ENCODE data around the gene RAP1GAP2.

The RAP1GAP2 gene

DNA sequence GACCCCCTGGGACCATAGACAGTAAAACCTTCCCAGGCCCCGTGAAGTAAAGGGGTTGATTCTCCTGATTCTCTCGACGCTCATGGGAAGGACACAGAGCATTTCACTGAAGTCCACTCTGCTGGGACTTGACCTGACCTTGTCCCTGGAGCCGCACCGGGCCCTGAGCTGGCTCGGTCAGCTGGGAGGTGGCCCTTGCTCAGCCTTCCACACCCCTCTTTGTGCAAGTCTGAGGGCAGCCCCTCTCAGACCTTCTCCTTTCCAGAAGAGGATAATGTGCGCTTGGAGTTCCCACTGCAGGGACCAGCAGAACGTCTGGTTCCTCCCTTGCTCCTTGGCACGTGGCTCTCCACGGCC, 115.5 kb downstream of the RAP1GAP2 start:
- DNase-seq (ENCODE audit: low spot score): no peak

DNA sequence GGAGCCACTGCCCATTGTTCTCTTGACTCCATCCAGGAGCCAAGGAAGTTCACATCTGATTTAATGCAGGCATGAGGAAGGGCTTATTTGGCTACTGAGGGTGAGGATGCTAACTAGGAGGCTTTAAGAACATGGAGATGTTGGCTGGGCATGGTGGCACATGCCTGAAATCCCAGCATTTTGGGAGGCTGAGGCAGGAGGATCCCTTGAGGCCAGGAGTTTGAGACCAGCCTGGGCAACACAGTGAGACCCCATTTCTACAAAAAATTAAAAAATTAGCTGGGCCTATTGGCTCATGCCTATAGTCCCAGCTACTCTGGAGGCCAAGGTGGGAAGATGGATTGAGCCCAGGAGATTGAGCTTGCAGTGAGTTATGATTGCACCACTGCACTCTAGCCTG, 116.5 kb downstream of the RAP1GAP2 start:
- DNase-seq (ENCODE audit: low spot score): no peak

DNA sequence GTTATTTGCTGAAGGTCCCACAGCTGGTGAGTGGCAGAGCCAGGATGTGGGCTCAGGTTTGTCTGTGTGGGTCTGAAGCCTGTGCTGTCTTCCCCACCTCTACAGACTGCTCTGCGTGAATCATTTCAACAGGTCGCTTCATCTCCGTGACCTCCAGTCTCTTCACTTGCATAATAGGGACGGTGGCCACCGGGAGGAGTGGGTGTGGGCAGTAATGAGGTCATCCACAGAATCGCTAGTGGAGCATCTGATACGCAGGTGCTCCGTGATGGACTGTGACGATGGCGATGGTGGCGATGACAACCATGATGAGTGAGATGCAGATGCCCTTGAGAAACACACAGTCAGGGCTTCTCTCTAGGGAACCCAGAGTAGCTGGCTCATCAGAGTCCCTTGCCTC, 120.2 kb downstream of the RAP1GAP2 start:
- no peak for DNase-seq (ENCODE audit: low spot score)

DNA sequence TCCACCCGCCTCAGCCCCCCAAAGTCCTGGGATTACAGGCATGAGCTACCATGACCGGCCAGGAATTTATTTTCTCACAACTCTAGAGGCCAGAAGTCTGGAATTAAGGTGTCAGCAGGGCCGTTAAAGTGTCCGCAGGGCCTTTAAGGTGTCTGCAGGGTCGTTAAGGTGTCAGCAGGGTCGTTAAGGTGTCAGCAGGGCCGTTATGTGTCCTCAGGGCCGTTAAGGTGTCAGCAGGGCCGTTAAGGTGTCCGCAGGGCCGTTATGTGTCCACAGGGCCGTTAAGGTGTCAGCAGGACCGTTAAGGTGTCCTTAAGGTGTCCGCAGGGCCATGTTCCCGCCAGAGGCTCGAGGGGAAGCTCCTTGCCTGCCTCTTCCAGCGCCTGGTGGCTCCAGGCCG, 125.2 kb downstream of the RAP1GAP2 start:
- DNase-seq (ENCODE audit: low spot score): no peak

DNA sequence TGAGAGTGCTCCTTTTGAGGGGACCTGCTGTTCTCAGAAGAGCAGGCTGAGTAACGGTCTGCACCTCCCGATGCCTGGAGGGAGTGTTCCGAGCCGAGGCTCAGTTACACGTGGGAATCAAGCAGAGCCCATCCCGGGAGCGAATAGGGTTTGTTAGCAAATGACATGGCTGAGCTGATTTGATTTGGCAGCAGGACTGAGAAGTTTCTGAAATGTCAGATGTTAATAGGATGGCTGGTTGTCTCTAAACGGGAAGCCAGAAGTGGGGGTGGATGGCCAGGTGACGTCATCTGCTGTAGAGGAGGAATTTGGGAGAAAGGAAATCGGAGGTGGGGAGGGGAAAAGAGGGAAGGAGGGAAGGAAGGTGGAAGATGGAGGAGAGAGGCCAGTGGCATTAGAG, 128.0 kb downstream of the RAP1GAP2 start:
- DNase-seq (ENCODE audit: low spot score): no peak

DNA sequence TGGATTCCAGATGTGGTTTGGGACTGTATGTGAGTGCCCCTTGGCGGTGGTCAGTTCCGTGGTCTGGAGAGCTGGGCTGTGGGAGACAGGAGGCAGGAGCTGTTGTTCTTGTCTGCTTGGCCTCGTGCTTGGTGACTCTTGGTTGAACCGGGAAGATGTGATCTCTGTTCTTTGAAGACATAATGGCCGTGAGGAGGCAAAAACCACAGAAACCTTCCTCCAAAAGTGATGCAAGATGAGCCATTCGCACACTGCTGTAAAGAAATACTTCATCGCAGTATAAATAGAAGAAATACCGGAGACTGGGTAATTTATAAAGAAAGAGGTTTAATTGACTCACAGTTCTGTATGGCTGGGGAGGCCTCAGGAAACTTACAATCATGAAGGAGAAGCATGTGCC, 128.8 kb downstream of the RAP1GAP2 start:
- DNase-seq (ENCODE audit: low spot score): no peak

DNA sequence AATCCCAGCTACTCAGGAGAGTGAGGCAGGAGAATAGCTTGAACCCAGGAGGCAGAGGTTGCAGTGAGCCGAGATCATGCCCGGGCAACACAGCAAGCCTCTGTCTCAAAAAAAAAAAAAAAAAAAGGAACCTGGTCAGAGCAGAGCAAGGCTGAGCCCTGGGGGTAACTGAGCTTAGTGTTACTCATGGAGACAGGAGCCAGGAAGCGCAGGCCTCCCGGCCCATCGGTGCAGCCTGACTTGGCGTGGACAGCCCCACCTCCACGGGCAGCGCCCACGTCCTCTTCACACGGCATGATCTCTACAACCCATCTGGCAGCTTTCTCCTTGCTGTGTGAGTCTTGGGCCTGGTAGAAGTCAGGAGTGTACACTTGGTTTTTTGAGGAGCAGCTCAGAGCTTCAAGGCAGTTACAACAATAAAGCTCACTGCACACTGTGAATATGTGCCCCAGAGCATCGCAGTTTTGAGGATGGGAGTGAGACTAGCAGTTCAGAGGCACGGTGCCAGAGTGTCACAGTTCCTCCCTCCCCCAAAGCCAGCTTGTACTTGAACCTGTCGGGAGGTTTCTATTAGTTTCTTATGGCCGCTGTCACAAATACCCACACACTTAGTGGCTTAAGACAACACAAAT, 129.9 kb downstream of the RAP1GAP2 start:
- DNase-seq (ENCODE audit: low spot score): no peak

DNA sequence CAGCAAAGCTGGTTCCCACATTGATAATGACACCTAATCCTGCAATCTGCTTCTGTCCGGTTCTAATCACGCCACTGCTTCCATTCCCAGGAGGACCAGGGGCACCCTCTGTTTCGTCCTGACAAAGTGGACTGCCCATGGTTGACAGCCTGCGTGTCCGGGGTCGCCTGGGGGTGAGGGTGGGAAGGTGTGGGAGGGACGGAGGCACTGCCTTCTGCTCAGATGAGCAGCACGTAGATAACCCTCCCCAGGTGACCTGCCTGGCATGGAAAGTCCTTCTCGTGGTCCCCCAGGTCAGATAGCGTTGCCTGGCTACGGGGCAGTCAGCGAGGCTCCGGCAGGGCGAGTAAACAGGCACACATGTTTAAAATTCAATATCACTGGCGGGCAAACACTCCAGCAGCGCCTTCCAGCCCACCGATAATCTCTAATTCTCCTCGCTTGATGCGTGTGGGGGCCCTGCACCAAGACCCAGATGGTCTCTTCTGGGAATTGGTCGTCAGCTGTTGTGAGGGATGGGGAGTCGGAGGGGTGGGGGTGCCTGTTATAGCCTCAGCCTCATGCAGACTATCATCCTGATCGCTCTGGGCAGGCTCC, 132.2 kb downstream of the RAP1GAP2 start:
- DNase-seq (ENCODE audit: low spot score): no peak

DNA sequence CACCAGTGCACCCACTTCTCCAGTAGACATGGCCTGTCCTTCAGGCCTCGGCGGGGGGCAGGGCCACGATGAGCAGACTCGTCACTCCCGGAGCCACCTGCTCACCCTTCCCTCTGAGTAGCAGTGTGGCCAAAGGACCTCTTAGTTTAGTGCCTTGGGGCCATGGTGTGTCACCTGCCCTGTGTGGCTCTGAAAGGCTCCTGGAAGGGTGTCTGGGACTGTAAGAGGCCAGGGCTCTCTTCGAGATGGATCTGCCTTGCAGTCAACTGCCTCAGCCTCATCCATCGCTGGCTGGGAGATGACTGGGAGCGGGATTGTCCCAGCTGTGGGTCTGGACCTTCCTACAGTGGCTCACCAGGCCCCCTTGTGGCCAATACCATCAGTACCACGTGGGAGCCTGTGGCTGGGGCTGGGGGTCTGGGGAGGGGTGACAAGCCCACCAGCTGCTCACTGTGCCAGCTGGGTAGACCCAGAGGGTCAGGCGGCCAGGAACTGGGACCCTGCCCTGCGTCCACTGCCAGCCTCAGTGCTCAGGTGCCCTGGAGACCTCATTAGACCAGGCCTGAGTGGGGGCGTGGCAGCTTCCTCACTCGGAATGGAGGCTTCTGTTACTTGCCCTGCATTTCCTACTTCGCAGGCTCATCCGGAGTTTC, 133.8 kb downstream of the RAP1GAP2 start:
- peak; percentile 35 for DNase-seq (ENCODE audit: low spot score)

DNA sequence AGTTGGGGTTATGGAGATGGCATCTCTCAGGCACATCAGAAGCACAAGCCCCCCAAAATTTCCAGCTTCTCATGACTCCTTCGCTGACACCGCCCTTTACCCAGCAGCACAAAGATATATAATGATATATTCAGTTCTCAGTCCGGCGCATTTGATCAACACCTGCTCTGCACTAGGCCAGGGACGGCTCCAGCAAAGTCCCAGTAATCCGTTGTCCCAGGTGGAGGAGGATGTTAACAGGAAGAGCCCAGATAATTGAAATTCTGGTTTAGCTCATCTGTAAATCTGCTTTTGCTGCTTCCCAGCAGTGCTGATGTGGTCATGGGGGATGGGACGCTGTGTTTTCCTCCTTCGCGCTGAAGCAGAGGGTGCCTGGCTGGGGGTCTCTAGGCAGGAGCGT, 135.6 kb downstream of the RAP1GAP2 start:
- no peak for DNase-seq (ENCODE audit: low spot score)

DNA sequence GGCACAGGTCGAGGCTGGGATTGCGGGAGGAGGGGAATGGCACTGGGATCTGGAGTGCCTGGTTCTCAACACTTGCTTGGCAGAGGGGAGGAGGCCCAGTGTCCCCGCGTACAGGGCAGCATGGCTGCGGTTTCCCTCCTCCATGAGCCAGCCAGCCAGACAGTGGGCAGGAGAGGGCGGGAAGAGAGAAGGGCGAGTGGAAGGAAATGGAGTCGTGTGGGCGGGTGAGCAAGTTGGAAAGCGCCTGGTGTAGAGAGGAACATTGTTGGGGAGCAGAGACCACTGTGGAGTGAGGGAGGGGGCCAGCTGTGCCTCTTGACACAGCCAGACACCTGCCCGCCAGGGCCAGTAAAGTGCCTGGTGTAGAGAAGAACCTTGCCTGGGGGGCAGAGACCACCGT, 136.7 kb downstream of the RAP1GAP2 start:
- DNase-seq (ENCODE audit: low spot score): no peak

DNA sequence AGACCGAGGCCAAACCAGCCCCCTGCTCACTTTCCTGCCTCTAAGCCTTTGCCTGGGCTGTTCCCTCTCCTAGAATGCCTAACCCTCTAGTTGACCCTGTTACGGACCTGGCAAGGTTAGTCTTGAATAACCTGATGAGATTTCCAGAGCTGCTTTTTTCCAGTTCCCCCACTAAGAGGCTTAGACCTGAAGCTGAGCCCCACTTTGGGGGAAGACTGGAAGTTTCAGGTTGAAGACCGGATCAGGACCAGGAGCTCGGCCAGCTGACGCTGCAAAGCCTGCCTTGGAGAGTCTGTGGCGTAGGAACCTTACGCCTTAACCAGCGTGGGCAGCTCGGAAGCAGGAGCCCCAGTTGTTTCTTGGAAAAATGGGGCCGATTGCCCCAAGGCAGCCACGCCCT, 137.4 kb downstream of the RAP1GAP2 start:
- no peak for DNase-seq (ENCODE audit: low spot score)

DNA sequence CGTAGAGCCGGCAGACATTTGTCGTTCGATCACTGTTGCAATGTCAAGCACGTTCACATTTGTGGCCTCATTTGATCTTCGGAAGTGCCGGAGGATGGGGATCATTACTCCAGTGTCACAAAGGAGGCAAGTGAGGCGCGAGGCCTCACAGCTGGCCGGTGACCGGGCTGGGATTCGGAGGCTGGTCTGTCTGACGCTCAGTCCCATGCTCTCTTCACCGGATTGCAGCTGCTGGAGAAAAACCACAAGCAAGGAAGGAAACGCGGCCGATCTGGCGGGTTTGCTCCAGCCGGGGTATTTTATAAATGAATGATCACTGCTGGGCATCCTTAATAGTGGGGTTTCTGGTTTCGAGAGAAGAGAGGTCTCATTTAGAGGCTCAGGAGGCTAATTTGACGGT, 139.4 kb downstream of the RAP1GAP2 start:
- DNase-seq (ENCODE audit: low spot score): no peak

DNA sequence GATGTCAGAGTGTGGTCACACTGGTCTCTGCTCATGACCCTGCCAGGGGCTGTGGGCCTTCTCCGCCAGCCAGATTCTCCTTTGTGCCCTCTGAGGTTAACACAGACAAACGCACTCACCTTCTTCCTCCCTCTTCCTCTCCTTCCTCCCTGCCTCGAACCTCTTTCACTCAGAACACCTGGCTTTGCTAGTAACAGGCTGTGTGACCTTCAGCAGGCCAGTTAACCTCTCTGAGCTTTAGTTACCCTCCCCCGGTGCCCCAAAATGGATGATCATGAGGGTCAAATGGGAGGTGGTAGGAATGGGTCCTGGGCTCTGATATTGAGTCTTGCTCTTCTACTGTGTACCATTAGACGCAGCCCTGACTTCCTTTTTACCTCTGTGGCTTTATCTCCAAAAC, 140.1 kb downstream of the RAP1GAP2 start:
- DNase-seq (ENCODE audit: low spot score): no peak

DNA sequence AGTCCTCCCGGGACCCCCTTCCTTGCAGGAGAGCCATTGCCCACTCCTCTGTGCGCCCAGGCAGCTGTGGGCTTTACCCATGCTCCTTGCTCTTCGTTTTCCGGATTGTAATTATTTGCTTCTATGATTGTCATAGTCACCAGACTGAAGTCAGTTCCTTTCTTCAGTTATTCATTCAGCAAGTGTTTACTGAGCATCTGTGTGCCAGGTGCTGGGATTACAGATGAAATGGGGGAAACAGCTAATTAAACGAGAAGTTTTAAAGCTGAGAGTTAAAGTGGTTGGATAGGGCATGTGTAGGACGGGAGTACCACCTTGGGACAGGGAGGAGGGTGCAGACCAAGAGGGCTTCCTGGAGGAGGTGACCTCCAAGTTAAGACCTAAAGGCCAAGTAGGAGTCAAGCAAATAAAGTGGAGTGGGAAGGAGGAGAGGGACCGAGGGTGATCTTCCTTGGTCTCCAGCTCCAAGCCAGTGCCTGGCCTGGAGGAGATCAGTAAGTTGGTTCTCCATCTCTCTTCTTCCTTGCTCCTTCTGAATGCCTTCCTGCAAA, 140.6 kb downstream of the RAP1GAP2 start:
- no peak for DNase-seq (ENCODE audit: low spot score)

DNA sequence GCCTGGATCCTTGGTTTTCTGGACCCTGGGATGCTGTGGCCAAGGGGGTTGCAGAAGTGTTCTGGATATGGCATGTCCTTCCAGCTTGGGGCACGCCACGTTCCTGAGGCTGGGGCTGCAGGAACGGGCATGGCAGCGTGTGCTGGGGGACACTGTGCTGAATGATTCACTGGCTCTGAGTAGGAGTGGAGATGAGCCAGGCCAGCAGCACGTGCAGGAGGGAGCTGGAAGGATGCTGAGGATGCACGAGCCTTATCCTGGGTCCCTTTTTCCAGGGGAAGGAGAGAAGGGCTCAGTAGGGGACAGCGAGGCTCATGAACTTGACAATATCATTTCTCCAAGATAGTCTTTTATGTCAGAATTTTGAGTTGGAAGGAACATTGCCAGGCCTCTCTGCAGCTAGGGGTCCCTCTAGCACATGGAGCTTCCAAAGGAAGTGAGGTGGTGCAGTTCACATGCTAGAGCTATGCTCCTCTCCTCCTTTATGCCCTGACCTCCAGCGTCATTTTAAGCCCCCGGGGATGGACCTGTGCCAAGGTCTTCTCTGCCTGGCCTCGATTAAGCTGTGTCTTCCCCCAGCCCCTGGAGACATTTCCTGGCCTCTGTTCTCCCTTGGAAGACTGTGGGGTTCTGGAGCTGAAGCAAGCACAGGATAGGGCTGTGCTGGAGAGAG, 141.2 kb downstream of the RAP1GAP2 start:
- DNase-seq (ENCODE audit: low spot score): no peak

DNA sequence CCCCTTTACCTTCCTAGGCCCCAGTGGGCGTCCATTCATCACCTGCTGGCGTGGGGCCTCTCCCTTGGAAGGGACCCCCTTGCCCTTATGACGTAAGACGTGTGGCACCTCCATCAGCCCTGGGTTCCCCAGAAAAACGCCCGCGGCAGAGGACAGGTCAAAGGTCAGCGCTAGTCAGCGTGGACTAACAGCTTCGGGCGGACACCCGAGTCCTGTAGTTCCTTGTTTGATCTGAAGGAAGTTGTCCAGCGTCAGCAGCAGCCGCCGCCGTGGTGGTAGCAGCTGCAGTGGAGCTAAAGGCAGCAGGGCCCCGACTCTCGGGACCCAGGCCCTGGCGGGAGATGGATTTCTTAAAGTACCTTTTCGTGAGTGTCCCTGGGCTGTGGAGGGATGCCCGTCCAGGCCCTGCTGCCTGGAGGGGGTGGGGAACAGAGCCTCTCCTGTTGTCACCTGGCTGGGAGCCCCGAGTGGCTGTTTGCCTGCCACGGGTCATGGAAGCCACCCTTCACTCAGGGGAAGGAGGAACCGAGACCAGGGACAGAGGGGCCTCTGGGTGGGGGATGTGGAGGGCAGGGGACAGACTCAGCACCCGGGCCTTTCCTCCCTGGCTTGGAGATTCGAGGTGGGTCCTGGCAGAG, 143.6 kb downstream of the RAP1GAP2 start:
- DNase-seq (ENCODE audit: low spot score): no peak

DNA sequence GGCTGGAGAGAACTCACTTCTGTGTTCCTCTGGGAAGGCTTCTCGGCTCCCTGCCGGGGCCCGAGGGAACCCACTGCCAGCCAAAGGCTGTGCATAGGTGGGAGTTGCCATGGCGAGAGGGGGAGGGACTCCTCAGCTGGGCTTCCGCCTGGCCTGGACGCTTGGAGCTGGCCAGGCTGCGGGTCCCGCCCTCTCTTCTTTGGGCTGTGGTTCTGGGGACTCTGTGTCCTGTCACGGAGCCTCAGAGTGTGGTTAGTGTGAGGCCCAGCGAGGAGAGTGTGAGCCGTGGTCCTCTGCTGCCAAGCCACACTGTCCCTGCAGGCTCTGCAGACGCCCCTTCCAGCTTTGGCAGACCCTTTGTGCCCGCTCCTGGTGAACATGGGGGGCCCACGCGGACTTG, 144.1 kb downstream of the RAP1GAP2 start:
- no peak for DNase-seq (ENCODE audit: low spot score)

DNA sequence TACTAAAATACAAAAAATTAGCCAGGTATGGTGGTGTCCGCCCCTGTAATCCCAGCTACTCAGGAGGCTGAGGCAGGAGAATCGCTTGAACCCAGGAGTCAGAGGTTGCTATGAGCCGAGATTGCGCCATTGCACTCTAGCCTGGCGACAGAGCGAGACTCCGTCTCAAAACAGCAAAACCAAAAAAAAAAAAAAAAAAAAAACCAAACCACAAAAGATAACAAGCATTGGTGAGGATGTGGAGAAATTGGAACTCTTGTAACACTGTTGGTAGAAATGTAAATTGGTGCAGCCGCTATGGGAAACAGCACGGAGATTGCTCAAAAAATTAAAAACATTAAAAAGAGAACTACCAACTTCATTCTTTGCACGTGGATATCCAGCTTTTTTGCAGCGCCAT, 147.7 kb downstream of the RAP1GAP2 start:
- DNase-seq (ENCODE audit: low spot score): no peak

DNA sequence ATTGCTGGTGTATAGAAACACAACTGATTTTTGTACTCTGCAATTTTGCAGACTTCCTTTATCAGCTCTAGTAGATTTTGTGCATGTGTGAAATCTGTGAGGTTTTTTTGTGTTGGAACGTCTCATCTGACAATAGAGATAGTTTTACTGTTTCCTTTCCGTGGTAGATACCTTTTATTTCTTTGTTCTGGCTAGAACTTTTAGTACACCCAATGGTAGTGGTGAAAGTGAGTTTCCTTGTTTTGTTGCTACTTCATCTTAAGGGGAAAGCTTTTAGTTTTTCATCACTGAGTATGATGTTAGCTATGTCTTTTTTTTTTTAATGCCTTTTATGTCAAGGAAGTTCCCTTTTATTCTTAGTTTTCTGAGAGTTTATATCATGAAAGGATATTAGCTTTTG, 149.1 kb downstream of the RAP1GAP2 start:
- no peak for DNase-seq (ENCODE audit: low spot score)

DNA sequence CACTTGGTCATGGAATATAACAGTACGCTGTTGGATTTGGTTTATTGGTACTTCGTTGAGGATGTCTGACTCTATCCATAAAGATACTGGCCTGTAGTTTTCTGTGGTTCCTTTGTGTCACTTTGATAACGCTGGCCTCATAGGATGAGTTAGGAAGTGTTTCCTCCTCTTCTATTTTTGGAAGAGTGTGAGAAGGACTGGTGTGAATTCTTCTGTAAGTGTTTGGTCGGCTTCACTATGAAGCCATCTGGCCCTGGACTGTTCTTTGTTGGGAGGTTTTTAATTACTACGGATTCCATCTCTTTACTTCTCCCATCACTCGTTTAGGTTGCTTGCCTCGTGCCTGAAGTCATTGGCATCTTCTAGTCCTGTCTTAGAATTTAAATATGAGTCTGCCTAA, 149.9 kb downstream of the RAP1GAP2 start:
- DNase-seq (ENCODE audit: low spot score): no peak

DNA sequence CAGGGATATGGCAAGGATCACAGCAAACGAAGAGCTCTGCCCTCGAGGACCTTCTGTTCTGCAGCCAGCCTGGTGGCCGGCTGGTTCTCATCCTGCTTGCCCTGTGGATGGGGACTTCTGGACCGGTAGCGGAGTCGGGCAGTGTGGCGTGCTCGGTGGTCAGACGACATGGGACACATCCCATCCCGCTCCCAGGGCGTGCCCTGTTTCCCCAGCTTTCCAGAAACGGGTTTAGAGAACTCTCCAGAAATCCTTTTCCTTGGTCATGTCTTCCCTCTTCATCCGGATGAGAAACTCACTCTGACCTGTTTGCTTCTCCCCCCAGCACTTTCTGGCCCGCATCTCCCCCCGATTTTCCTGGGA, 151.3 kb downstream of the RAP1GAP2 start:
- DNase-seq (ENCODE audit: low spot score): no peak
